A673 (cell line): ENCODE results near the gene SGF29.
"Not testable (repeated sequence)": the region's sequence is repeated elsewhere in the genome, so short reads cannot be mapped to it uniquely, and the experiment has no call there.

ENCODE experiments used
- CTCF ChIP-seq: fragments of 300-800, 200-600 bp; sonication (generic); conservative IDR thresholded peaks from 2 replicates; pipeline ENCODE4 v1.5.1; 2017; ENCODE audit warnings: low read depth, mild to moderate bottlenecking, antibody characterized with exemption, low read length, moderate library complexity, mixed read lengths
- EZH2 ChIP-seq: fragments of 200-600 bp; sonication (generic); IDR thresholded peaks from 2 replicates; pipeline ENCODE4 v1.6.1; 2017; ENCODE audit warnings: borderline replicate concordance, low read depth, mild to moderate bottlenecking, mixed read lengths, antibody characterized with exemption, low read length; ENCODE audit not compliant: poor library complexity, severe bottlenecking

GRCh38 chr16:28607681-28608495 is 54.2 kb downstream of the SGF29 start:
- not testable (repeated sequence) for TF ChIP-seq CTCF, EZH2
